NCI-H1105 (cell line): ENCODE data around the gene ACSF3.

Experiments
- DNase-seq: peaks from one replicate; lab custom pipeline; 2025; lab: John Stamatoyannopoulos, UW

ACSF3 gene

DNA sequence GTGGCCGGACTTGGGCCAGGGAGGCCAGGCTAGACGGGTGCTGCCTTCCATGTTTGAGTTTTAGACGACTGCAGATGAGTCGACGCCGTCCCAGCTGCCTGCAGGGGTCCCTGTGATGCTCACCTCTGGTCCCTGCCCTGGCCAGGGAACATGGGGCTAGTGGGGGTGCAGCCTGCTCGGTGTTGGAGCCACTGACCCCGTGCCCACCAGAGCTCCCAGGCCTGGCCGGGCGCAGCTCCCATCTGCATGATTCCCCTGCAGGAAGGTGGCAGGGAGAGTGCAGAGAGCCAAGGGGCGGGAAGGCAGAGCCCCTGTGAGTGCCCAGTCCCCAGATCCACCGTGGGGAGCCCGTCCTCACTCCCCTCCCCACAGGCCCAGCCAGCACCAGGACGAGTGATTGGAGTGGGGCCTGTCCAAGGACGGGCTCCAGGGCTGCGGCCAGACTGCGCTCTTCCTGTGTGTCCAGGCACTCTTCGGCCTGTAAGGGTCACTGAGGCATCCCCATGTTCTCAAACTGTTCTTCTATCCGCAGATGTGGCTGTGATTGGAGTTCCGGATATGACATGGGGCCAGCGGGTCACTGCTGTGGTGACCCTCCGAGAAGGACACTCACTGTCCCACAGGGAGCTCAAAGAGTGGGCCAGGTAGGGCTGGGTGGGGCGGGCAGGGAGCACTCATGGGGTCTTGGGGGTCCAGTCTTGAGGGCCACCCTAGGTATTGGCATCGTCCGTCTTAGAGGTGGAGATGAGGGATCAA lies 51.9 kb downstream of the ACSF3 start:
- DNase-seq, result no peak

DNA sequence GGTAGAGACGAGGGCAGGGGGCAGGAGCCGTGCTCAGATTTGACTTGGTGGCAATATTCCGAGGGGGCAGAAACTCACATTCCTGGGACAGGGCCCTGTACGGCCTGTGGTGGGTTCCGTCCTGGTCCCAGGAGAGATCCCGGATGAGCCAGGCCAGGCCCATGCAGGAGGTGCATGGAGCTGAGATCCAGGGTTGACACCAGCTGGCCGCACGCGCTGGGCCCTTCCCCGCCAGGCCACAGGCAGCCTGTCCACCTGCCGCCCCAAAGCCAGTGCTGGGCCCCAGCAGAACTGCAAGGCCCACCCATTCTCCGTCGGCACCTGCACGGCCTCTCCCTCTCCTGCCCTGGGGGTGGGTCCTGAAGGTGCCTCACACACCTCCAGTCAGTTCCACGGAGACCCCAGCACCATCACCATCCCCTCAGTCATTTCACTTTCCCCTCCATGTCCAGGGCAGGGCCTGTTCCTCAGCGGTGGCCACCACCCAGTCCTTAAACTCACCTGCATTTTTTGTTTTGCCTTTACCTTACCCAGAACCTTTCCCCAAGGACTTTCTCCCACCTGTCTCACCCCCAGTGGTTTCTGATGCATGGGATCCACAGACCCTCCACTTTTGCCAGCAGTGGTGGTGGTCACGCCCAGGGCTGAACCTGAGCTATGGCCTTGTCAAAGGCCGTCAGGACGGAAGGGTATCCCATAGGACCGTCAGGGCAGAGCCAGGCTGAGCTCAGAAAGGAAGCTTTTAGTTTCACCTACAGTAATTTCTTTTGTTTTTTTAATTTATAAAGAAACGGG lies 52.8 kb downstream of the ACSF3 start:
- no peak for DNase-seq

DNA sequence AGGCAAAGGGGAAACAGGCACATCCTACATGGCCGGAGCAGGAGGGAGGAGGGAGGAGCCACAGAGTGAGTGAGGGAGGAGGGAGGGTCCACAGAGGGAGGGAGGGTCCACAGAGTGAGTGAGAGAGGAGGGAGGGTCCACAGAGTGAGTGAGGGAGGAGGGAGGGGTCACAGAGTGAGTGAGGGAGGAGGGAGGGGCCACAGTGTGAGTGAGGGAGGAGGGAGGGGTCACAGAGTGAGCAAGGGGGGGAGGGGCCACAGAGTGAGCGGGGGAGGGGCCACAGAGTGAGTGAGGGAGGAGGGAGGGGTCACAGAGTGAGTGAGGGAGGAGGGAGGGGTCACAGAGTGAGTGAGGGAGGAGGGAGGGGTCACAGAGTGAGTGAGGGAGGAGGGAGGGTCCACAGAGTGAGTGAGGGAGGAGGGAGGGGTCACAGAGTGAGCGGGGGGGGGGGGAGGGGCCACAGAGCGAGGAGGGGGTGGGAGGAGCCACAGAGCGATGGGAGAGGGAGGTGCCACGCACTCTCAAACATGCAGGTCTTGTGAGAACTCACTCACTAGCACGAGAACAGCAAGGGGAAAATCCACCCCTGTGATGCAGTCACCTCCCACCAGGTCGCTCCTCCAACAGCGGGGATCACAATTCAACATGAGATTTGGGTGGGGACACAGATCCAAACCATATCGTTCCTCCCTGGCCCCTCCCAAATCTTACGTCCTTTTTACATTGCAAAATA lies 53.6 kb downstream of the ACSF3 start:
- DNase-seq, result no peak

DNA sequence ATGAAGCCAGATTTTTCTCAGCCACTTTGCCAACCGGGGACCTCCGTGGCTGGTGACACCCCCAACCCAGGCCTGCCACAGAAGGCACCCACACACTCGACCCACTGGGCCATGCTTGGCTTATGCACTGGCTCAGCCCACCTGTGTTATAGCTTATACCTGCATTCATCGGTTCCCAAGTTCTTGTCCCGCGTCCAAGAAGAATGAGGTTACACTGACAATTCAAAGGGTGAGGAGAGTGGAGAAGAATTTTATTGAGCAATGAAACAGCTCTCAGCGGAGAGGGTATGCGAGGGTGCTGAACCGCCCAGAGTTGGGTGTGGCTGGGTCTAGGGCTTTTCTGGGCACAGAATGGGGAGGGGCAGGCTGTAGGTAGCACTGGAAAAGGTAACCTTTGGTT lies 55.7 kb downstream of the ACSF3 start:
- DNase-seq, result no peak

DNA sequence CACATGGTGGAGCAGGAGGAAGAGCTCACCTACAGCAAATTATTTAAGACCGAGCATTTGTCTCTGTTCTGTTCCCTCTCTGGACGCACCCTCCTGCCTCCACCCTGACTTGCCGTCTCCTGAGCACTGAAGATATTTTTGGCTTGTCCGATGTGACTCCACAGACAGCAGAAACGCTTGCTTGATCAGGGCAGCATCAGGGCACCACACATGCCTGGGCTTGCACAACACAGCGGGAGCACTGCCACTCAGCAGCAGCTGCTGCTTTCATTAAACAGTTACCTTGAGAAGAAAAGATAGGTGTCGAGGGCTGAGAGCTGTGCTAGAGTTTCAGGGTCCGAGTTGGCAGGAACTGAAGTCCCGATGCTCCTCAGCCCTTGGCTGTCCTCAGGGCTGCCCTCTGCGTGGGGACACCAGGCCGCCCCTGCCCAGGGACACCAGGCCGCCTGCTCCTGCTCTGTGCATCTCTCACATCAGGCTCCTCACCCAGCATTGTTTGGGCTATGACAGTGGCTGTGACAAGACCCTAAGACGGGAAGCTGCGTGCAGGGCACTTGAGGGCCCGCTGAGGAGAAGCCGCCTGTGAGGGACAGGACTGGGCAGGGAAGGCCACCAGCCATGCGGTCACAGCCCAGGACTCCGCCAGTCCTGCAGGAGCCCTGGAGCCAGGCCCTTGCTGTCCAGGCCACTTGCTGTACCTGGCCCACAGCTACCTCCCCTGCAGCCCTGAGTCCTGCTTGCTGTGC lies 56.6 kb downstream of the ACSF3 start:
- peak; percentile 37 for DNase-seq

DNA sequence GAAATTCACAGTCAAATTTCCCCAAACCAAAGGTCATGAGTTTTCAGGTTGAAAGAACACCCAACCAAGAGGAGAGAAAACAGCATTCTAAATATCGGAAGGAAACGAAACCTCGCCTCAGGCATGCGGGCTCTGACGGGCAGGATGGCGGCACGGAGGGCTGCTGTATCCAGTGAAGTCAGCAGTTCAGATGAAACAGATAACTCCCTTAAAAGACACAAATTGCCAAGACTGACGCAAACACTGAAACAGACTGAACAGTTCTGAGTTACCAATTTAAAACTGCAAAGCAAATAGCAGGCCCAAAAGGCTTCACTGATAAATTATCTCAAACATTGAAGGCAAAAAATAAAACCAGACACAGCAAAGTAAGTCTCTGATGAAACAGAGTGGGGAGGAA lies 57.3 kb downstream of the ACSF3 start:
- DNase-seq, result no peak

DNA sequence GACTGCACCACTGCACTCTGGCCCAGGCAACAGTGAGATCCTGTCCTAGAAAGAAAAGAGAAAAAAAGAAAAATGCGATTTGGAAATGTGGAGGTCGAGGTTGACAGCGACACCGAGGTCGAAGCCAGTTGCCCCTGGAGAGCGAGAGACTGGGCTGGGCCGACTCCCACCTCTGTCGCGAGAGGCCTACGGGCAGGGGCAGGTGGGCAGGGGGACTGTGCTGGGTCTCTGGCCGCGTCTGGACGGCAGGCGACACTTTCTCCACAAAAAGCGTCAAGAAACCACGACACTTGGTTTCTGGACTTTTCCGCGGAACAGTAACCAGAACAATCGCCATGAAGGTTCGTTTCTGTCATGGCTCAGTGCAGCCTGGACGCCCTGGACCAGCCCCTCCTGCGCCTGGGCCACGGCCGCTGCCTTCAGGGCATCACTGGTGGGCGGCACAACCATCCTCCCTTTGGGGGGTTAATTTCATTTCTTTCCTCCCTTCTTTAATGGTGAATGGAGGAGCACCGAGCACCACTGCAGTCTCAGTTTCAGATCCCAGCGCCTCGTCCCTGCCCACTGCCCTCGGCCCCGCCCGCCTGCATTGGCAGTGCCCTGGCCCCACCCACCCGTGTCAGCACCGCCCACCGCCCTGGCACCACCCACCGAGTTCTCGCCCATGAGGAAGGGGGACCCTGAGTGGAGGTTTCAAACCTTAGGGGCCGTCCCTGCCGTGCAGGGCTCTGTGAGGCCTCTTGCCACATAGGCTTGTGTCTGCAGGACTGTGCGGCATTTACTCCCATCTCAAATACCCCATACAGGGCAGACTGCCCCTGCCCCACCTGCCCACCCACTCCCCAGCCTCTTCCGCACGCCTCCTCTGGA lies 59.4 kb downstream of the ACSF3 start:
- no peak for DNase-seq

DNA sequence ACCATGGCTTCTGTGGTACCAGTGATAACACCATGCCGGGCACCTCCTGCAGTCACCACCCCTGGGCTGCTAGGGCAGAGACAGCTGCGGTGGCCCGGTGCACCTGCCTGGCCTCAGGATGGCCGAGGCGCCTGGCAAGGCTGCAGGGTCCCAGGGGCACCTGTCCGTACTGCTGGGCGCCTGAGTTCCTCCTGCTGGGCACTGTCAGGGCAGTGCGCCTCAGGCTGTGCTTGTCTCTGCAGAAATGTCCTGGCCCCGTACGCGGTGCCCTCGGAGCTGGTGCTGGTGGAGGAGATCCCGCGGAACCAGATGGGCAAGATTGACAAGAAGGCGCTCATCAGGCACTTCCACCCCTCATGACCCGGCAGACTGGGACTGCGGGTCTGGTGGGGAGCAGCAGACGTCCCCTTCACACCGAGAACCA lies 60.2 kb downstream of the ACSF3 start:
- DNase-seq, result no peak

DNA sequence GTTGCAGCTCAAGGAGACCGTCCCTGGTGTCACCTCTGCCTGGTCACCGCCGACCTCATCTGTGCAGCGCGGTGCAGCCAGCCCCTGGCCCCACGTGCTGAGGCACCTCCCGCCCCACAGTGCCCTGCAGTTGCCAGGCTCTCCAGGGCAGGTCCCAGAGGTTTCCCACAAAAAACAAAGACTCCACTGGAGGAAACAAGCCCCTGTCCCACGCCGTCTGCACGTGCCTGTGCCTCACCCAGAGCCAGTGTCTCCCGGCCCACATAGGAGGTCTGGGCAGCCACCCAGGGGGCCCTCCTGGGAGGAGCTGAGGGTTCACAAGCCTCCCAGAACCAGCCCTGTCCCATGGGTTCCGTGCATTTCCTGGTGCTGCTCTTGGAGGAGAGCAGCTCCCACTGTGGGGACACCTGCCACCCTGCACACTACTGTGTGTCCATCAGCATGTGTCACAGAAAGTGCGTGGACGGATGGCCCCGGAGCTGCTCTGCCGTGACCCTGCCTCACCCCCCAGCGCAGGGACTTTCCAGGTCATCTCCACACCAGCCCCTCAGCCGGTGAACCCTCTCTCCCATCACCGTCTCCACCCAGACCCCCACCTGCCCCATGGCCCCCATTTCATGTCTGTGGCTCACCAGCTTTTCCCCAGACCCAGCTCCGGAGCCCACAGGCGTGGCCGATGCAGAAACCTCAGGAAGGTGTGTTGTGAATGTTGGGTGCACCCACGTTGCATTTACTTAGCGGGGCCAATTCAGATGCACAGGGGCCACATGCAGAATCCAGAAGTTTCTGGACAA lies 60.9 kb downstream of the ACSF3 start:
- DNase-seq, result no peak

DNA sequence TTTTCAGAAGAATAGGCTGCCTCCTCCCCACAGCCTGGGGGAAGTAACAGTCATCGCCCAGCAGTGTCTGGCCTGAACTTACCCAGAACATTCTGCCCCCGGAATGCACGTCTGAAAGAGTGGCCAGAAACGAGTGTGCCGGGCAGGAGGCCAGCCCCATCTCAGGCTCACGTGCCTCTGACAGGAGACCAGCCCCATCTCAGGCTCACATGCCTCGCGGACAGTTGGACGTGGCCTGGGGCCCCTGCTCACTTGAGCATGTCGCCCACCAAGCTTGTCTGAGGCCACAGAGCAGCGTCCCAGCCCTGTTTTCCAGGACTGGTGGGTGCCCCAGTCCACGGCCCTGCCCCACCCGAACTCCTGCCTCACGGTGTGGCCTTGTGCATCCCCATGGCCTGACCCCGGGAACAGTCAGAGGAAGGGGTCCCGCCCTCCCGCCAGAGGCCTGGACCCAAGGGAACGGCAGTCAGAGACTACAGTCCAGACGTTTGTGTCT lies 61.6 kb downstream of the ACSF3 start:
- DNase-seq, result no peak

DNA sequence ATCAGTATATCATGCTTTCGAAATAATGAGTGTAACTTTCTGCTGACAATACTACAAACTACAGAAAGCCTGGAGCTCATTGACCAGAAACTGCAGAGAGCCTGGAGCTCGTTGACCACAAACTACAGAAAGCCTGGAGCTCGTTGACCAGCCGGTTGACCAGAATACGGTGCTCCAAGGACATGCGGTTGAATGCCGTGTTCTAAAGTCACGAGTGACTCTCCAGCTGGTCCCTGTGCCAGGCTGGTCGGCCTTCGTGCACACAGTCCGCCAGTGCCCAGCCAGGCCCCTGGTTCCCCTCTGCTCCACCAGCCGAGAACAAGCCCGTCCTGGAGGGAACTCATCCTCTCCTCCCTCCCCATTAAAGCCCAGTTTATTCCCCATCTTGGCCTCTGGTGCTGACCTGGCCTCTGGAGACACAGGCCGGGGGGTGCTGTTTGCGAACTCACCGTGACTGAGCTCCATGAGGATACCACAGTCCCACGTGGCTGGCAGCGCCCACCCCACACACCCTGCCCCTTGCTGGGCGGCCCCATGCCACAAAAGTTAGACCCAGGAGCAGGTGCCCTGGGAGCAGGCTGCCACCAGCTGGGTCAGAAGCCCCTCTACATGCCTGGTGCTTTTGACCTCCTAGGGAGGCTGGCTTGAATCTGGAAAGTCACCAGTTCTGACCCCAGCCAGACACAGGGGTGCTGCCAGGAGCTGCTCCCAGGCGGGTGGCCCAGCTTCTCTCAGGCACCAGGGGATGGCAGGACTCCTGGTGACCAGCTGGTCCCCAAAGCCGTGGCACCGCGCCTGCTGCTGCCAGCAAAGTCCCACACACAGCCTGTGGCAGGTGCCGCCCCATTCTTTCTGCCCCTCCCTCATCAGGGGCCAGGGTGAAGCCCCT lies 62.4 kb downstream of the ACSF3 start:
- no peak for DNase-seq

DNA sequence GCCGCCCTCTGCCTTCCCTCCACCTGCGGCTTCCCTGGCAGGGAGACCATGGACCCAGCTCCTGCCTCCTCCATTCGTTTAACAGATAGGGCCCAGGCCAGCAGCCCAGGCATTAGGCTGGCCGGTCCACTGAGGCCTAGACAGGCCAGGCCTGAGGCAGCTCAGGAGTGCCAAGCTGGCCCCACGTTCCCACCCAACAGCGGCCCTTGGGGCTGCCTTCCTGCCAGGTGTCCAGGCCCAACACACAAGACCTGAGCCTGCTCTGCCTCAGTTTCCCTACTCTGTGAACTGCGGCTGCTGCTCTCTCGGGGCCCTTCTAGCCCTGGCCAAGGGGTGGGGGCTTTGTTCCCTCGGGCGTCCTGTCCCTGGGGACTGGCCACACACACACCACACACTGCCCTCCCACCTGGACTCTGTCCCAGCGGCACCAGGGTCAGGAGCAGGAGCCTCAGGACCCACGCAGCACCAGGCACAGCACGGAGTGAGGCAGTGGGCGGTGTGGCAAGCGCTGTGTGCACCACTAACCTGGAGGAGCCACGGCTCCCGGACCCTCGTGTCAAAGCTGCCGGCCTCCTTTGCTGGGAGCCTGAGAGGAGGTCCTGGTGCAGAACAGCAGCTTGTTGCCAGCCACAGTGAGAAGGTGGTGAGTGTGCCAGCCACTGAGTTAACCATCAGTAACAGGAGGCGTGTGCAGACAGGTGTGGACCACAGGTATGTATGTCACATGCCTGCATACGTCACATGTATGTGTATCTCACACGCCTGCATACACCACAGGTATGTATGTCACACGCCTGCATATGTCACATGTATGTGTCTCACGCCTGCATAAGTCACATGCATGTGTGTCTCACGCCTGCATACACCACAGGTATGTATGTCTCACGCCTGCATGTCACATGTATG lies 63.3 kb downstream of the ACSF3 start:
- DNase-seq, result no peak

DNA sequence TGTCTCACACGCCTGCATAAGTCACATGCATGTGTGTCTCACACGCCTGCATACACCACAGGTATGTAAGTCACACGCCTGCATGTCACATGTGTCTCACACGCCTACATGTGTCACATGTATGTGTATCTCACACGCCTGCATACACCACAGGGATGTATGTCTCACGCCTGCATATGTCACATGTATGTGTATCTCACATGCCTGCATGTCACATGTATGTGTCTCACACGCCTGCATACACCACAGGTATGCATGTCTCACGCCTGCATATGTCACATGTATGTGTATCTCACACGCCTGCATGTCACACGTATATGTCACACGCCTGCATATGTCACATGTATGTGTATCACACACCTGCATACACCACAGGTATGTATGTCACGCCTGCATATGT lies 64.1 kb downstream of the ACSF3 start:
- DNase-seq, result no peak

DNA sequence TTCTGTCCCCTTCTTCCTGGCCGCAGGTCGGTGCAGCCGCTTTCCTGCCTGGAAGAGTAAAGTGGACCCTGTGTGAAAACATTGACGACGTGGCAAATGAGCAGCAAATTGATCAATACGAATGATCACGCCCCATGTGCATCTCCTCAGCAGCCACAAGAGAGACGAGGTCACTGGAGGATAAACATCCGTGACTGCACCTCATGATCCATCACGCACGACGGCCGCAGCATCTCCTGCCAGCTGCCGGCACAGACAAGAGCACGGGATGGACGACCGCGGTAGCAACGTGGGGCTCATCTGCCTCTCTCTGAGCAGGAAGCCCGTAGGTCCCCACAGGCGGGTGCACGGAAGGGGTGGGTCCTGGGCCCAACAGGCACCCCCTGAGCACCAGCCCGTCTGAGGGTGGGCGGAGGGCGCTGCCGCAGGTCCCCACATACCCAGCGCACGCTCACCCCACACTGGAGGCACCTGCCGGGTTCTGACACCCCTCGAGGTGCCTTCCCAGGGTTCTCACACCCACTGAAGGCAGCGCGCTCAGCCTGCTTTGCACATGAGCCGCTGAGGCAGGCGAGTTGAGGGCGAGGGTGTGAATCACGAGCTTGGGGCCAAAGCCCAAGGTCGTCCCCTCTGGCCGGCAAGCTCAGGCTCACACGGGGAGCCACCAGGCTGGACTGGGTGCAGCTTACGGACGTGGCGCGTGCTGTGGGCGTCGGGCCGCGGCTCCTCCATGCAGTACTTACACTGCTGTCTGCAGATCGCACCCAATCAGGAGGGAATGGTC lies 65.6 kb downstream of the ACSF3 start:
- no peak for DNase-seq

DNA sequence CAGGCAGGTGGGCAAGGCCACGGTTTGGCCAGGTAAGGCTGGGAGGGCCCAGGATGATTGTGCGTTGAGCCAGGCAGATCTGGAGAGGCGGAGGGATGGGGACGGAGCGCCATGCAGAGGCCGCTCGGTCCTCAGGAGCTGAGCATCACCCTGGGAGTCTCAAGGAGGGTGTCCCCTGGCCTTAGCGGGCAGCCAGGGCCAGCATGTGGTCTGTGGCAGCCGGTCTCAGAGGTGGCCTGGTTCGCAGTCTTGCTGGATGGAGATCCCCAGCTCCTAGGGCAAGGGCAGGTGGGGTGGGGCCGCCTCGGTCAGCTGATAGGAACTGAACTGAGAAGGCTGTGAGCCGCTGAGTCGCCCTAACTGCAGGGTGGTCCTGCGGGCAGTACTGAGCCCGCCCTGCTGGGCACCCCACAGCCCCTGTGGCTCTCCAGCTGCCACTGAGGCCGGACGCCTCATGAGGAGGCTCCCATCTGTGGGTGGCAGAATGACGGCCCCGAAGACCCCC lies 66.2 kb downstream of the ACSF3 start:
- DNase-seq, result no peak

DNA sequence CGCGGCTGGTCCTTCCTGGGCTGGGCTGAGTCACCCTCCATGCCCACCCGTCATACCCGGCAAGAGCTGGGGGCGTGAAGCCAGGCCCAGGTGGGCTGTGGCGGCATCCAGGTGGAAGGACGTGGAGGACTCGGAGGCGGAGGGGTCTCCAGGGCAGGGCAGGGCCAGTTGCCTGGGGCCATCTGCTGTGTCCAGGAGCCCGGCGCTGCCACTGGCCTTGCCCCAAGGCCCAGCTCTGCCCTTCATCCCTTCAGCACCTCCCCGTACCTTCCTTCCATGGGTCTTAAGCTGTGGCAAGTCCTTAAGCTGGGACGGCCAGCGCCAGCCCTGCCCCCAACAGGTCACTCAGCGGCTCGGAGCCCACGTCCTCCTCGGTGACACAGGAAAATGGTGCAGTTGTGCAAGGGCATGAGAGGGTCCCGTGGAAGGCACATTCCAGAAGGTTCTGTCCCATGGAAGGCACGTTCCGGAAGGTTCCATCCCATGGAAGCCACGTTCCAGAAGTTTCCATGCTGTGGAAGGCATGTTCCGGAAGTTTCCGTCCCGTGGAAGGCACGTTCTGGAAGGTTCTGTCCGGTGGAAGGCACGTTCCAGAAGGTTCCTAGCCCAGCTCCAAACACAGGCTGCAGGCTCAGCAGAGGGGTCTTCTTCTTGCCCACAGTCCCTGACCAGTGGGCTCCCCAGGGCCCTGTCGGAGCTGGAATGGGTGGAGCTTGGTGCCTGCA lies 67.5 kb downstream of the ACSF3 start:
- DNase-seq, result no peak
